Activated CD4-positive, alpha-beta memory T cell treated with anti-CD3 and anti-CD28 coated beads for 36 hours (primary cell): ENCODE measurements around the gene PLCL1. TPM values are rescaled to one million over a fixed set of nuclear protein-coding genes. Genes with fewer than 3 reads are reported as not detected.

Experiments used
- CTCF ChIA-PET: fragments of 350-600 bp; sonication (Branson Sonifier 250); formaldehyde crosslinking; loops from one replicate; lab custom pipeline; 2021; ENCODE audit warnings: antibody characterized with exemption, inconsistent platforms; lab: Charles Lee
- POLR2A ChIA-PET: fragments of 350-600 bp; sonication (Branson Sonifier 250); formaldehyde crosslinking; loops from one replicate; lab custom pipeline; 2021; ENCODE audit warnings: antibody characterized with exemption; lab: Charles Lee
- DNase-seq: peaks from one replicate; pipeline ENCODE4 v3.0.0-alpha.2; 2020
- H3K27ac Mint-ChIP-seq: one replicate; pipeline ENCODE4 v1.8.0; 2021; ENCODE audit warnings: mixed read lengths
- H3K27me3 Mint-ChIP-seq: one replicate; pipeline ENCODE4 v1.8.0; 2021; ENCODE audit warnings: mixed read lengths
- H3K36me3 Mint-ChIP-seq: one replicate; pipeline ENCODE4 v1.8.0; 2021; ENCODE audit warnings: mixed read lengths
- H3K4me1 Mint-ChIP-seq: one replicate; pipeline ENCODE4 v1.8.0; 2021; ENCODE audit warnings: low read depth, mixed read lengths
- H3K4me3 Mint-ChIP-seq: one replicate; pipeline ENCODE4 v1.8.0; 2021; ENCODE audit warnings: mild to moderate bottlenecking, mixed read lengths
- H3K9me3 Mint-ChIP-seq: one replicate; pipeline ENCODE4 v1.8.0; 2021; ENCODE audit warnings: mixed read lengths
- intact Hi-C: fragments of 100-400 bp; cut with micrococcal nuclease; formaldehyde crosslinking; loops from one replicate; pipeline ENCODE4 v1.15.1; 2023
- total RNA-seq, 2 experiments: library from RNA; stranded (reverse); gene quantifications; one replicate each; pipeline ENCODE4 v1.2.3, GENCODE V29; 2021

Gene PLCL1
- total RNA-seq, result 1 to 10 TPM; 1.7 to 1.9 TPM

DNA sequence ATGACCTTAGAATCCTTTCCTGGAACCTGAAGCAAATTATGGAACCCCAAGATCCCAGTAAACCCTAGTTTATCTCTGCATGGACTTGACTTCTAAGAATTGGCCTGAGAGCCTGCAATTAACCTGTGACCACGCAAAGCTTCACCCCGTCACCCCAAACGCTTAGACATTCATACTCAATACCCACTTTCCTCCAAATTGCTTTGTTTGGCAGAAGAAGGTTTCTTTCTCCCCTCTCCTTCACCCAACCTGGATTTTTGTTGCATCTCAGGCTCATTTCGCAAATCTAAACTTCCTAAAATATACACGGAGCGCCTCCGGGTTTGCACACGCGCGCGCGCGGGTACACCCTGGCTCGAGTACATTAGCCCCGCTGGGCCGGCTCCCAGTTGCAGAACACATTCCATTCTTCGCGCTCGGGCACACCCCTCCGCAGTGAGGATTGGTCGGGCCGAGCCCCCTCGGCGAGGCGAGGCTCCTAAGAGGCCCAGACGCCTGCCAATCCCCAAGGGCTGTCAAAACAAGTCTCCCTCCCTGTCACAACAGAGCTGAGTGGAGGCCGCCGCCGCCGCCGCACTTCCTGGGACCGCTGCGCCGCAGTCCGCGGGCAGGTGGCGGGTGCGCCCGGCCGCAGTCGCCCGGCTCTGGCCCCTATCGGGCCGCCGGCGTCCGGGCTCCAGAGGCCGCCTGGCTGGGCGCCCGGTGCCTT lies at the start of gene PLCL1:
PLCL1 (plus strand) TSS at position 545 of the 709 bp plus-strand sequence.
- peaks cover 38% of the 10 kb centered on the region for H3K4me1 Mint-ChIP-seq
- ChIA-PET POLR2A (no interaction called here), CTCF (interaction anchor here (0.6 to 2.3 kb wide), 9 partner anchors 9 to 492 kb away, joined by 3 to 15 read pairs (median 3); no protein-coding TSS in a partner anchor)
- peak within 1 kb of the TSS; percentile 67 for H3K27ac Mint-ChIP-seq
- H3K36me3 Mint-ChIP-seq, result no peaks in the 10 kb centered on the region
- intact Hi-C loops, result loop anchor here (1.0 to 5.0 kb wide), 6 partner anchors 34 to 241 kb away; no protein-coding TSS in a partner anchor
- peak; percentile 95 for DNase-seq
- peak within 1 kb of the TSS; percentile 90 for H3K4me3 Mint-ChIP-seq
- peaks cover 4% of the 10 kb centered on the region for H3K27me3 Mint-ChIP-seq
- H3K9me3 Mint-ChIP-seq, result no peaks in the 10 kb centered on the region

DNA sequence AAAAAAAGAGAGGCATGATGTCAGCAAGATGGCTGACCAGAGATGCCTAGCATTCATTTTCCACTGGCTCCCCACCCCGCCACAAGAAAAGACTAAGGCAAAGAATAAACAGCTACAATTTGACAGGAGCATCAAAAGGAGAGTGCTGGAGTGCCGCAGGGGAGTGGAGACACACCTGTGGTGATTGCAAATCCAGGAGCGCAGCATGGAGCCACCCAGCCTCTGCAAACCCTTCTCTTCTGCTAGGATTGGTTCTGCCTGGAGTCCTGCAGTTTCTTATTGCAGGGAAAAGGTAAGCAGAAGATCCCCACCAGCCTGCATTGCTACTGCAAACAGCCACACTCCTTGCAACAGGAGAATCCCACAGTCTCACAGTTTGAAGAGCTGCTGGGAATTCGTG lies 45.4 kb upstream of the PLCL1 start:
- peaks cover 15% of the 10 kb centered on the region for H3K9me3 Mint-ChIP-seq
- CTCF ChIA-PET, result no interaction called here
- POLR2A ChIA-PET, result no interaction called here
- DNase-seq, result no peak
- H3K27me3 Mint-ChIP-seq, result peaks cover 2% of the 10 kb centered on the region
- peaks cover 6% of the 10 kb centered on the region for H3K36me3 Mint-ChIP-seq
- intact Hi-C loops, result no loop called here
- H3K4me1 Mint-ChIP-seq, result no peaks in the 10 kb centered on the region
- no peak overlapping the region for H3K4me3 Mint-ChIP-seq
- no peak overlapping the region for H3K27ac Mint-ChIP-seq

DNA sequence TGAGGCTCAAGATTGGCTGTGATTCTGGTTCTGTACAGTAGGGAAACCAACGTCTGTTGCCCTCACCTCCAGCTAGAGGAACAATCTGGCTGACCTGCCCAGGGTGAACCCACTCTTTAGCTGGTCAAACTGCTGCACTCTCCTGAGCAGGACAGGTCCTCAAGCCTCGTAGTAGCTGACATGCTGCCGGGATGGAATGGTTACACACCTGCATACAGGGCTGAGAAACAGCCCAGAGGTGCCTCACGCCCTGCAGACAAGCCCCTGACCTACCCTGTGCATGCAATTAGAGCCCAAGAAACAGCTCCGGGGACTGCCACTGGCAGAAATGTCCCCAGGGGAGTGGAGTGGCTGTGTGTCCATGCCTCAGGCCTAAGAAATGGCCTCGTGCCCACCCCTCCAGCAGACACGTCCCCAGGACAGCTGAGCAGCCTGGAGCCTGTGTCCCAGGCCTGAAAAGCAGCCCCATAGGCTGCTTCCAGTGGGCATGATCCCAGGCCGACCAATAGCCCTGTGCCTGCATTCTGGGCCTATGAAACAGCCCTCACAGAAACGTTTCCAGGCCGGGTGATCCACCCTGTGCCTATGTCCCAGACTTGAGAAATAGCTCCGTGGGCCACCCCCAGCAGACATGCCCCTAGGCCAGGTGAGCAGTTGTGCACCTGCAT lies 44.6 kb upstream of the PLCL1 start:
- peaks cover 6% of the 10 kb centered on the region for H3K36me3 Mint-ChIP-seq
- ChIA-PET POLR2A (no interaction called here), CTCF (no interaction called here)
- intact Hi-C loops, result no loop called here
- no peaks in the 10 kb centered on the region for H3K4me1 Mint-ChIP-seq
- no peak overlapping the region for H3K4me3 Mint-ChIP-seq
- DNase-seq, result no peak
- H3K27me3 Mint-ChIP-seq, result peaks cover 1% of the 10 kb centered on the region
- peaks cover 15% of the 10 kb centered on the region for H3K9me3 Mint-ChIP-seq
- H3K27ac Mint-ChIP-seq, result no peak overlapping the region

DNA sequence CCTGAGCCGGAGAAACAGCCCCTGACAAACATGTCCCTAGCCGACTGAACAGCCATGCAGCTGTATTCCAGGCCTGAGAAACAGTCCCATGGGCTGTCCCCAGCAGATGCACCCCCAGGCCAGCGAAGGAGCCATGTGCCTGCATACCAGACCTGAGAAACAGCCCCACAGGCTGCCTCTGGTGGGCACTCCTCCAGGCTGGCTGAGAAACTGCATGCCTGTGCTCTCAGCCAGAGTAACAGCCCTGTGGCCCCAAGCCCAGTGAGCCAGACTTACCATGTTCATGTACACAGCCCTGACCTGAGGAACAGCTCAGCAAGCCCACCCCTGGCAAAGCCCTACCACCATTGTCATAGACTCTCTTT lies 44.1 kb upstream of the PLCL1 start:
- H3K4me1 Mint-ChIP-seq, result no peaks in the 10 kb centered on the region
- H3K4me3 Mint-ChIP-seq, result no peak overlapping the region
- POLR2A ChIA-PET, result no interaction called here
- H3K36me3 Mint-ChIP-seq, result peaks cover 6% of the 10 kb centered on the region
- CTCF ChIA-PET, result no interaction called here
- H3K27ac Mint-ChIP-seq, result no peak overlapping the region
- intact Hi-C loops, result no loop called here
- H3K27me3 Mint-ChIP-seq, result peaks cover 3% of the 10 kb centered on the region
- DNase-seq, result no peak
- H3K9me3 Mint-ChIP-seq, result peaks cover 15% of the 10 kb centered on the region

DNA sequence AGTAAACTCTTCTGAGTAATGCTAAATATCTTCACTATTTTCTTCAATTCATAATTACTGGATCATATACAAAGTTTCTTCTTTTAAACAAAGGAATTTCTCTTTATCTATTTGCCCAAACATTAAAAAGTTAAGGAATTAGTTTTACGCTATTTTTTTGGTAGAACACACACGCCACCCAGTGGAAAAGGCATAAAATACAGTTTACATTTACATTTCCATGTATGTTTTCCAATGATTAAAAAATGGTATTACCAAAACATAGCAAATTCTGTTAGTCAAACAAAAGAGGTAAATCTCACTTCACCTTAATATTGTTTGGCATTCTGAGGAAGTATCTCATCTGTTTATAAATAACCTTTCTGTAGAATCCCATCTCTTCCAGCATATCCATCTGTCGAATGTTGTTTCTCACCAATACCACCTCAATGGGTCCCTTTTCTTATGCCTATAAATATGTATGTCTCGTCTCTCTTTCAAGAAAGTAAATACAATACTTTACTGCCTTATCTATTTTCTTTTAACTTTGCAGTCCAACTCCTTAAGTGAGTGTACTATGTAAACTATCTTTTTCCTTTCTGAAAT lies 26.5 kb upstream of the PLCL1 start:
- Mint-ChIP-seq H3K27me3 (peaks cover 5% of the 10 kb centered on the region), H3K27ac (no peak overlapping the region), H3K4me1 (no peaks in the 10 kb centered on the region), H3K9me3 (no peaks in the 10 kb centered on the region), H3K4me3 (no peak overlapping the region), H3K36me3 (no peaks in the 10 kb centered on the region)
- POLR2A ChIA-PET, result no interaction called here
- DNase-seq, result no peak
- intact Hi-C loops, result loop anchor here (1.0 to 10.0 kb wide), 5 partner anchors 71 to 1023 kb away; partner anchors contain the start of gene HSPE1
- CTCF ChIA-PET, result interaction anchor here (0.7 to 1.4 kb wide), 5 partner anchors 9 to 1027 kb away, joined by 3 to 6 read pairs (median 4); partner anchors contain the start of gene MOB4

DNA sequence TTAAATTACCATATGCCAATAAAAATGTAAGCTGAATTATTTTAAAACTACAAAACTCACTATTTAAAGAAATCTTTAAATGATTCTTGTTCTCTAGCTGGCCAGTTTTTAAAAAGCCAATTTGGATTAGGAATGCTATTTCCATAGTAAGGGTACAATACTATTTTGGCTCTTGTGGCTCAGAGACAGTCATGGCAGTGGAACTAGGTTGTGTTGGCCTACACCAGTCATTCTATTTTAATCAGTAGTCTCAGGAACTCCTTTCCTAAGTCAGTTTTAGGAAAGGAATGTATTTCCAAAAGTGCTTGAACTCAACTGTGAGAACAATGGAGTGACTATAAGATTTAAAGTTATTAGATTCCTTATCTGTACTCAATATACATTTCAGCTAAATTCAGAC lies 25.1 kb upstream of the PLCL1 start:
- no peak for DNase-seq
- Mint-ChIP-seq H3K27ac (no peak overlapping the region), H3K36me3 (no peaks in the 10 kb centered on the region), H3K27me3 (peaks cover 5% of the 10 kb centered on the region), H3K9me3 (no peaks in the 10 kb centered on the region), H3K4me1 (no peaks in the 10 kb centered on the region), H3K4me3 (no peak overlapping the region)
- intact Hi-C loops, result loop anchor here (5.0 to 10.0 kb wide), 3 partner anchors 277 to 1024 kb away; partner anchors contain the start of gene HSPE1
- ChIA-PET CTCF (interaction anchor here (1.3 to 1.8 kb wide), 6 partner anchors 67 to 1028 kb away, joined by 4 to 8 read pairs (median 4); partner anchors contain the start of genes MOB4 and SF3B1), POLR2A (no interaction called here)

DNA sequence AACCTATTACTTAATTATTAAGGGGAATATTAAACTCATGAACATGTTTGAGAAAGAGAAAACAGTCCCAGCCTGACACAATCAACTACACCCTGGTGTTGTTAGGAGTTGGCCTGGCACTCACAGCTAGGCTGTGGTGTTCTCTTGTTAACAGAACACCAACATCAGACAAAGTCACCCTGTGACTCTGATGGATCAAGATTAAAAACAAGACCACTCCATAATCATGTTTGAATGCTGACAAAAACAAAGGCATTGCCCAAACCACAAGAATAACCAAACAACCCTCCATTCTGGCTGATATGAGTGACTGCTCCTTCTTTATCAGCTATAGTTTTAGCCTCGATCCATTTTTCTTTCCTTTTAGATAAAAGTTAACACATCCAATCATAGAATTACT lies 22.3 kb upstream of the PLCL1 start:
- no peak overlapping the region for H3K4me3 Mint-ChIP-seq
- H3K9me3 Mint-ChIP-seq, result no peaks in the 10 kb centered on the region
- no peak for DNase-seq
- CTCF ChIA-PET, result interaction anchor here (0.9 to 1.6 kb wide), 2 partner anchors 75 to 346 kb away, joined by 3 to 4 read pairs; no protein-coding TSS in a partner anchor
- H3K36me3 Mint-ChIP-seq, result no peaks in the 10 kb centered on the region
- H3K4me1 Mint-ChIP-seq, result peaks cover 2% of the 10 kb centered on the region
- intact Hi-C loops, result no loop called here
- no peak overlapping the region for H3K27ac Mint-ChIP-seq
- POLR2A ChIA-PET, result no interaction called here
- H3K27me3 Mint-ChIP-seq, result peaks cover 6% of the 10 kb centered on the region

DNA sequence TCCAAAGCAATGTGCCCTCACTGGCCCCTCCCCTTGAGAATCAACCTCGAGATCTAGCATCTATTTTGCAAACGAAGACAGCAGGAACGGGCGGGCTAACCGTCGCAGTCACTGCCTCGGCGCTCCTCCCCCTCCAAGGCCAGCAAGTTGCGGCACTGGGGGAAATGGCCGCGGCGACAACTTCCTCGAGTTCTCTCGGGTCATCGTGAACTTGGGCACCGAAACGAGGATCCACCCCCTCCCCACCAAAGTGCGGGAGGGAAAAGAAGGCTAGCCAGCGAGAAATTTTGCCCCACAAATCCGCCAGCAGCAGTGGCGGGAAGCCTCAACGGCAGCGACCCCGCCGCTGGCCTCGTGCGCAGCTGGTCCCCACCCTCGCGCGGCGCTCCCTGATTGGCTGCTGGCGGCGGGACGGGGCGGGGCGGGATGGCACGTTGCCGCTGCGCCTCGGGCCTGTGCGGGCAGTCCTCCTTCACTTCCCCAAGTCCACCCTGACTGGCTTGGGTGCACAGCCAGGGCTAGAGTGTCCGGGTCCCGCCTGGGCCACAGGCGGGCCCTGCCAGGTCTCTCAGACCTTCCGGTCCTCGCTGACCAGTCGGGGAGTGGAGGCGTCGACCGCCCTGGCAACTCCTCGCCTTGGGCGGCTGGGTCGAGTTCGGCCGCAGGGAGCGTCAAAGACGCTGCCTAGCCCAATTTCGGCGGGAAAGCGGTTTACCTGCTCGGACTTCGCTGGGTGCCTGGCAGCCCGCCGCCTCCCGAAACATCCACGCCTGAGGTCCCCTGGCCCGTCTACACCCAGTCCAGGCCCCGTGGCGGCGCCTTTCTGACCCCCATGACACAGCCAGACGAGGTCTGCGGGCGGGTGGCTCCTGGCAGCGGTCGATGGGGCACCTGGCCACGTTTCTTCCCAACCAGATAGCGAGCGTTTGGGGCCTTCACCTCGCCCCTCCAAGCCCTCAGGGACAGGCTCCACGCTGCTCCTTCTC lies 19.1 kb upstream of the PLCL1 start, which contains the start of gene BOLL:
BOLL (minus strand) TSS at position 364 of the 986 bp plus-strand sequence. CDS start 3,469 bp downstream, outside the sequence.
- intact Hi-C loops, result no loop called here
- peak within 1 kb of the TSS; percentile 64 for H3K4me3 Mint-ChIP-seq
- POLR2A ChIA-PET, result no interaction called here
- peaks cover 3% of the 10 kb centered on the region for H3K27me3 Mint-ChIP-seq
- CTCF ChIA-PET, result interaction anchor here (1.3 to 2.8 kb wide), 4 partner anchors 10 to 343 kb away, joined by 4 to 12 read pairs (median 6); no protein-coding TSS in a partner anchor
- H3K36me3 Mint-ChIP-seq, result no peaks in the 10 kb centered on the region
- no peak for DNase-seq
- peaks cover 2% of the 10 kb centered on the region for H3K4me1 Mint-ChIP-seq
- peak within 1 kb of the TSS; percentile 2 for H3K27ac Mint-ChIP-seq
- H3K9me3 Mint-ChIP-seq, result no peaks in the 10 kb centered on the region

DNA sequence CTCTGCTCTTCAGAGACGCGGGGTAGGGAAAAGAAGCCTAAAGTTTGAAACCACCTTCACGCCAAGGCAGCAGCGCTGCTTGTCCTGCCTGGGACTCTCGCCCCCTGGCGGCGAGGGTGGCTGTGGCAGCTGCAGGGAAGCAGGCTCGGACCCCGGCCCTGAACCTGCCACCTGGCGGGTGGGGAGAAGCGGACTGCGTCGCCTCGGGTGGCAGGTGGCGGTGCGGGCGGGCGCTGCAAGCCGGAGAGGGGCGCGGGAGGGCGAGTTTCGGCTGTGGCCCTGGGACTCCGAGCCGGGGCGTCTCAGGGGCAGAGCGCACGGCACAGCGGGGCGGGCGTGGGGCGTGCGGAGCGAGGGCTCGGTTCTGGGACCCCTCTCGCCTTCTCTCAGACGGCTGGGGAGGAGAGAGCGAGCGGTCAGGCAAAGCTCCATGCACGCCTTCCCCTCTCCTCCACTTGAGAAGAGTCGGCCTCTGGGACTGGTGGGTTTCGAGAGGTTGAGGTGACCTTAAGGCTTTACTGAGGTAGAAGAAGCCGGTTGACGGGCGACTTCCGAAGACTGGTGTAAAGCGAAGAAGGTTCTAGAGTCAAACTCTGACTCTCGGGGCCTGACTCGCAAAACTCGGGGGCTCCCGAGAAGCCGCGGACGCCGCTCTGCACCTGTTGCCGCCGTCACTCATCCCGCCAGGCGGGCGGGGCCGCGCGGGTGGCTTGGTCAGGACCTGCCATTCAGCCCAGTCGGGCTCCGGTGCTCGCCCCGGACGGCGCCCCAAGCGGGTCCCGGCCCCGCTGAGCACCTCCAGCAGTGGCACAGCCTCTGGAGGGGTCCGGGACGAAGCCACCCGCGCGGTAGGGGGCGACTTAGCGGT lies 18.1 kb upstream of the PLCL1 start:
- peaks cover 3% of the 10 kb centered on the region for H3K27me3 Mint-ChIP-seq
- POLR2A ChIA-PET, result no interaction called here
- intact Hi-C loops, result no loop called here
- H3K36me3 Mint-ChIP-seq, result no peaks in the 10 kb centered on the region
- H3K4me3 Mint-ChIP-seq, result peak overlapping the region; percentile 64
- peak overlapping the region; percentile 2 for H3K27ac Mint-ChIP-seq
- H3K9me3 Mint-ChIP-seq, result no peaks in the 10 kb centered on the region
- peak; percentile 77 for DNase-seq
- peaks cover 2% of the 10 kb centered on the region for H3K4me1 Mint-ChIP-seq
- CTCF ChIA-PET, result interaction anchor here (0.6 to 2.8 kb wide), 7 partner anchors 8 to 511 kb away, joined by 3 to 12 read pairs (median 5); no protein-coding TSS in a partner anchor

DNA sequence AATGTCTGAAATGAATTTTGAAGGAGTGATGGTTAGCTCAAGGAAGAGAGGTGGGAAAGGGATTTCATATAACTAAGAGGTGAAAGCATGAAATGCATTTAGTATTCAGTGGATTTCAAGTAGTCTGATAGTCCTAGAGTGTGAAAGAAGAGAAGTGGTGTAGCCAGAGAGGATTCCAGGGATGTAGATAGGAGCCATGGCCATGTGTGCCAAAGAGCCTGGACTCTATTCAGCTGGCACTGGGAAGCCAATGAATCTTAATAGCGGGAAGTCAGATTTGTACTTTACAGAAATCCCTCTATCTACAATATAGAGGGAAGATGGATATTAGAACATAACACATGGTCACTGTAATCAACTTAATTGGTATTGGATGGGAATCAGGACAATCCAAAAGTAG lies 10.9 kb upstream of the PLCL1 start:
- no peak for DNase-seq
- POLR2A ChIA-PET, result no interaction called here
- Mint-ChIP-seq H3K9me3 (no peaks in the 10 kb centered on the region), H3K4me1 (no peaks in the 10 kb centered on the region), H3K36me3 (no peaks in the 10 kb centered on the region), H3K27ac (no peak overlapping the region), H3K4me3 (no peak overlapping the region), H3K27me3 (peaks cover 15% of the 10 kb centered on the region)
- CTCF ChIA-PET, result no interaction called here
- intact Hi-C loops, result no loop called here
